ENCODE measurements around the gene DNMT3B.

DNMT3B gene

DNA sequence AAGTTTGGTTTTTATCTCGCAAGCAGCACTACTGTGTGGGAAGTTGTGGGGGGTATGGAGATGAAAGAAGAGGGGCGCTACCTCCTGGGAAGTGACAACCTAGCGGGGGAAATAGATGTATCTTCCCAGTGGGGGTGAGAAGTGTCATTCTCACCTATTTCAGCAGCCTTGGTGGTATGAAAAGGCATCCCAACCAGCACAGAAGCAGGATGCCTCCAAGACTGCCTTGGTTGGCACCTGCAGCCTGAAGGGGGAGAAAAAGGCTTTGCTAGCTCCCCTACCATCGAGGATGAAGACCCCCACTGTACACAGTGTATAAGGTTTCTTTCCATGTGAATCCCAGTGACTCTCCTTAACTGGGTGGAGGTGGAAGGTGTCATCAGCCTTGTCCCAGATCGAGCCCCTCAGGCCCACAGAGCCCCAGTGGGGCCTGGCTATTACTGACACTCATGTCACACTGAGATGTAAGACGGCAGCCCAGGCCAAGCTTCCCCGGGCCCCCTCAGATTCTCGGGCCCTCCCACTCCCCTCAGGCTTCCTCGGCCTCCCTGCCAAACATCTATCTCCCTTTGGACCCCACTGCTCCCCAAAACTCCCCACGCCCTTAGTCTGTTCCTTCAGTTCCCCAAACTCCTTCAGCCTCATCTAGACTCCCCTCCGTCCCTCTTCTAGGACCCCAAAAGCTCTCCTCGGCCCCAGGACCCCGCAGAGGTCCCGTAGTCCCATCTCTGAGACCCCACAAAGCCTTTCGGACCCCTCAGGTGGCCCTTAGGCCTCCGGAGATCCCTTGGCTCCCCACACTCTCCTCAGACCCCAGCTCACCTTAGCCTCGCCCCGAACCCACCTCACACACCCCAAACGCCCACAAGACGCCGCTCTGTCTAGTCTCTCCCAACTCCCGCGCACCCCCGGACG, 19.6 kb upstream of the DNMT3B start:
- no peaks in the 10 kb centered on the region for H3K27me3 ChIP-seq (ENCODE audit: control insufficient read depth in 1 of 2, insufficient read depth in 1 of 2, low read length in 2 of 2)
- peak overlapping the region; percentile 77 to 93 for H3K4me3 ChIP-seq (ENCODE audit: insufficient read depth in 1 of 2, low read depth in 1 of 2, low read length in 2 of 2)
- H2AFZ ChIP-seq (ENCODE audit: low read depth, low read length) = peak overlapping the region; percentile 78
- H3K4me1 ChIP-seq (ENCODE audit: control insufficient read depth, insufficient read depth, low read depth, low read length) = peaks cover 22% of the 10 kb centered on the region
- H4K91ac ChIP-seq (ENCODE audit: low read length) = peak overlapping the region; percentile 78
- no peak for DNase-seq
- H2BK15ac ChIP-seq (ENCODE audit: low read depth, poor library complexity, severe bottlenecking) = peak overlapping the region; percentile 93
- H2BK5ac ChIP-seq (ENCODE audit: low read depth, low read length, poor library complexity, severe bottlenecking) = peak overlapping the region; percentile 62
- H3K27ac ChIP-seq (ENCODE audit: low read length, poor library complexity, severe bottlenecking) = peak overlapping the region; percentile 28
- H3K36me3 ChIP-seq (ENCODE audit: control insufficient read depth in 1 of 2, insufficient read depth in 2 of 2, low read depth in 1 of 2, low read length in 2 of 2) = no peaks in the 10 kb centered on the region
- WGBS = 18% methylated on average over 24 of the region's 25 CpGs
- peak overlapping the region; percentile 93 for H3K9ac ChIP-seq (ENCODE audit: low read length)
- H3K23ac ChIP-seq (ENCODE audit: low read length in 2 of 2) = no peak overlapping the region
- peak overlapping the region; percentile 97 for H3K4me2 ChIP-seq (ENCODE audit: low read length, poor library complexity, severe bottlenecking)
- H3K79me1 ChIP-seq (replicated peaks; ENCODE audit: low read length, poor library complexity, severe bottlenecking) = peaks cover 16% of the 10 kb centered on the region
- peak overlapping the region; percentile 88 to 99 for H3K18ac ChIP-seq (ENCODE audit: low read depth in 1 of 2, low read length in 2 of 2)
- peak overlapping the region in 1 of 2 experiments; percentile 65 for H3K14ac ChIP-seq (ENCODE audit: low read length in 2 of 2)
- H2AK5ac ChIP-seq (ENCODE audit: low read length, severe bottlenecking) = peak overlapping the region; percentile 44
- H4K8ac ChIP-seq (ENCODE audit: low read length) = peak overlapping the region; percentile 86
- H3K9me3 ChIP-seq (ENCODE audit: control insufficient read depth, low read length) = no peaks in the 10 kb centered on the region
- H3K4ac ChIP-seq (ENCODE audit: low read depth in 1 of 2, low read length in 2 of 2) = peak overlapping the region; percentile 89 to 95
- peak overlapping the region; percentile 71 for H2BK120ac ChIP-seq (ENCODE audit: low read depth, low read length)
- peak overlapping the region; percentile 75 to 94 for H2BK12ac ChIP-seq (ENCODE audit: low read length in 2 of 2)

DNA sequence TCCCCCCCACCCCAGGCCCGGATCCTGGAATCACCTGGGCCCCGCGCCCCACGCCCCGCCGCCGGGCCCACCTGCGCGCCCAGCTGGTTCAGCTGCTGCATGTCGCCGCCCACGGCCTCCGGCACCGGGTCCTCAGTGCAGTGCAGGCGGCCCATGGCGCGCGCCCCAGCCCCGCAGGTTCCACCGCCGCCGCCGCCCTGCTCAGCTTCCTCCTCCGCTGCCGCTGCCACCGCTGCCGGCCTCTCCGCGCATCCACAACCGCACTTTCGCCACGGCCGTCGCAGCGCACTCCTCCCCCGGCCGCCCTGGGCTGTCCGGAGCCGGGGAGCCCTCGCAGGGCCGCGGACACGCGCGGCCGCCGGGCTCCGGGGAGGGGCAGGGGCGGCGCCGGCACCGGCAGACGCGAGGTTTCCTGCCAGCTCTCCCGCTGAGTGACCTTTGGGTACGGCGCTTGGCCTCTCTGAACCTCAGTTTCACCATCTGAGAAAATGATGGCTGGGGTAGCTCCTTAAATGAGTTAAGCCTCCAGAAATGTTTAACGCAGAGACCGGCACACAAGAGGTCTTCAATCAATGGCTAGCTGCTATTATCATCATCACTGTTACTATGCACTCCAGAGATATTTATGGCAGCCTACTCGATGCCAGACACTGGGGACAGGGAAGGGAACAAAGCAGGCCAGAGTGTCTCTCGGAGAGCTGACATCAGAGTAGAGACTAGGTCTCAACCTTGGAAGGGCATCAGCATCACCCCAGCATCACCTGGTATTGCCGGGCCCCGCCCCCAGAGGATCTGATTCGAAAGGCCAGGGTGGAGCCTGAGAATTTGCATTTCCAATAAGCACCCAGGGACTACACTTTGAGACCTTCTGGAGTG, 18.7 kb upstream of the DNMT3B start, which contains the start of gene COMMD7:
Gene COMMD7 (minus strand): TSS at position 231 of the 876 bp plus-strand sequence. CDS start 76 bp downstream, at position 155.
- Histone ChIP-seq H2BK5ac (ENCODE audit: low read depth, low read length, poor library complexity, severe bottlenecking) (peak within 1 kb of the TSS; percentile 62), H3K4me1 (ENCODE audit: control insufficient read depth, insufficient read depth, low read depth, low read length) (peaks cover 17% of the 10 kb centered on the region), H3K4ac (ENCODE audit: low read depth in 1 of 2, low read length in 2 of 2) (peak within 1 kb of the TSS; percentile 89 to 95), H3K23ac (ENCODE audit: low read length in 2 of 2) (peak within 1 kb of the TSS in 1 of 2 experiments; percentile 96), H2AK5ac (ENCODE audit: low read length, severe bottlenecking) (peak within 1 kb of the TSS; percentile 71), H3K79me1 (replicated peaks; ENCODE audit: low read length, poor library complexity, severe bottlenecking) (peaks cover 15% of the 10 kb centered on the region), H4K91ac (ENCODE audit: low read length) (peak within 1 kb of the TSS; percentile 83), H2AFZ (ENCODE audit: low read depth, low read length) (peak within 1 kb of the TSS; percentile 78), H3K9me3 (ENCODE audit: control insufficient read depth, low read length) (no peaks in the 10 kb centered on the region), H3K27me3 (ENCODE audit: control insufficient read depth in 1 of 2, insufficient read depth in 1 of 2, low read length in 2 of 2) (no peaks in the 10 kb centered on the region), H3K36me3 (ENCODE audit: control insufficient read depth in 1 of 2, insufficient read depth in 2 of 2, low read depth in 1 of 2, low read length in 2 of 2) (no peaks in the 10 kb centered on the region), H3K4me3 (ENCODE audit: insufficient read depth in 1 of 2, low read depth in 1 of 2, low read length in 2 of 2) (peak within 1 kb of the TSS; percentile 77 to 93), H2BK15ac (ENCODE audit: low read depth, poor library complexity, severe bottlenecking) (peak within 1 kb of the TSS; percentile 93), H3K9ac (ENCODE audit: low read length) (peak within 1 kb of the TSS; percentile 93), H4K8ac (ENCODE audit: low read length) (peak within 1 kb of the TSS; percentile 86), H3K18ac (ENCODE audit: low read depth in 1 of 2, low read length in 2 of 2) (peak within 1 kb of the TSS; percentile 88 to 99), H3K4me2 (ENCODE audit: low read length, poor library complexity, severe bottlenecking) (peak within 1 kb of the TSS; percentile 97), H2BK12ac (ENCODE audit: low read length in 2 of 2) (peak within 1 kb of the TSS; percentile 75 to 94), H2BK120ac (ENCODE audit: low read depth, low read length) (peak within 1 kb of the TSS; percentile 71), H3K14ac (ENCODE audit: low read length in 2 of 2) (peak within 1 kb of the TSS in 1 of 2 experiments; percentile 96), H3K27ac (ENCODE audit: low read length, poor library complexity, severe bottlenecking) (peak within 1 kb of the TSS; percentile 28)
- peak; percentile 67 for DNase-seq
- WGBS = 2% methylated on average over 64 of the region's 64 CpGs

DNA sequence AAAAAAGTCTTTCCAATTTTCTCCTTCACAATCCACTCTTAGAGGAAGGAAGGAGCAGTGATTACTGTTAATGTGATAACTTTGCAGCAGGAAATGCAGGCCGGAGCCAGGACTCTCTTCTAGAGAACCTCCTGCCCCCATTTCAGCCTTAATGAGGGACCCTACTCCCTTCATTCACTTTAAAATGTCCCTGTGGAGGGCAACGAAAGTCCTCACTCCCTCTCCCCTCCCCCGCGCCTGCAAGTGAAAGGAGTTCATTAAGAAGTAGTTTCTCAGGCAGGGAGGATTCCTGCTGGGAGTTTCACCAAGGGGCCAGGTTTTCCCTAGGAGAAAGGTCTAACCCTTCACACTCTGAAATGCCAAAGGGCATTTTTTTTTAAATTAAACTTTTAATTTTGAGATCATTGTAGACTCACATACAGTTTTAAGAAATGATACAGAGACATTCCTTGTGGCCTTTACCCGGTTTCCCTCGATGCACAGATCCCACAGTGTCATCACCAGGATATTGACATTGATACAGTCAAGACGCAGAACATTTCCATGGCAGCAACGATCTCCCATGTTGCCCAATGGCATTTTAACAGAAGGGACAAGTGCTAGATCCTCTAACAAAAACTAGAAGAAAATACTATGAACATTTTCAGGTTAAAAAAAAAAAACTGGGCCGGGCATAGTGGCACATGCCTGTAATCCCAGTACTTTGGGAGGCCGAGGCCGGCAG, 12.1 kb upstream of the DNMT3B start:
- H3K9ac ChIP-seq (ENCODE audit: low read length) = peak overlapping the region; percentile 17
- H4K8ac ChIP-seq (ENCODE audit: low read length) = peak overlapping the region; percentile 93
- no peak overlapping the region for H3K23ac ChIP-seq (ENCODE audit: low read length in 2 of 2)
- no peak overlapping the region for H3K4ac ChIP-seq (ENCODE audit: low read depth in 1 of 2, low read length in 2 of 2)
- peak; percentile 79 for DNase-seq
- H2AFZ ChIP-seq (ENCODE audit: low read depth, low read length) = peak overlapping the region; percentile 72
- no peaks in the 10 kb centered on the region for H3K79me1 ChIP-seq (replicated peaks; ENCODE audit: low read length, poor library complexity, severe bottlenecking)
- H3K27me3 ChIP-seq (ENCODE audit: control insufficient read depth in 1 of 2, insufficient read depth in 1 of 2, low read length in 2 of 2) = no peaks in the 10 kb centered on the region
- no peaks in the 10 kb centered on the region for H3K9me3 ChIP-seq (ENCODE audit: control insufficient read depth, low read length)
- H2BK12ac ChIP-seq (ENCODE audit: low read length in 2 of 2) = peak overlapping the region in 1 of 2 experiments; percentile 64
- peak overlapping the region in 1 of 2 experiments; percentile 72 for H3K18ac ChIP-seq (ENCODE audit: low read depth in 1 of 2, low read length in 2 of 2)
- peak overlapping the region; percentile 25 for H3K27ac ChIP-seq (ENCODE audit: low read length, poor library complexity, severe bottlenecking)
- H3K4me1 ChIP-seq (ENCODE audit: control insufficient read depth, insufficient read depth, low read depth, low read length) = peaks cover 10% of the 10 kb centered on the region
- H4K91ac ChIP-seq (ENCODE audit: low read length) = peak overlapping the region; percentile 48
- H2BK15ac ChIP-seq (ENCODE audit: low read depth, poor library complexity, severe bottlenecking) = no peak overlapping the region
- H3K4me3 ChIP-seq (ENCODE audit: insufficient read depth in 1 of 2, low read depth in 1 of 2, low read length in 2 of 2) = no peak overlapping the region
- no peak overlapping the region for H2BK5ac ChIP-seq (ENCODE audit: low read depth, low read length, poor library complexity, severe bottlenecking)
- WGBS = 44% methylated on average over 7 of the region's 11 CpGs
- H3K14ac ChIP-seq (ENCODE audit: low read length in 2 of 2) = peak overlapping the region in 1 of 2 experiments; percentile 28
- no peak overlapping the region for H2AK5ac ChIP-seq (ENCODE audit: low read length, severe bottlenecking)
- H2BK120ac ChIP-seq (ENCODE audit: low read depth, low read length) = peak overlapping the region; percentile 82
- H3K36me3 ChIP-seq (ENCODE audit: control insufficient read depth in 1 of 2, insufficient read depth in 2 of 2, low read depth in 1 of 2, low read length in 2 of 2) = no peaks in the 10 kb centered on the region
- H3K4me2 ChIP-seq (ENCODE audit: low read length, poor library complexity, severe bottlenecking) = peak overlapping the region; percentile 37

Data from mesenchymal stem cell (in vitro differentiated cells and primary cell).